ENCODE data around the gene CSAD.
"Not testable (repeated sequence)": the region's sequence is repeated elsewhere in the genome, so short reads cannot be mapped to it uniquely, and the experiment has no call there.

The CSAD gene

GRCh38 chr12:53133722-53134121 is 47.0 kb downstream of the CSAD start:
- no peak for FAIRE-seq

GRCh38 chr12:53131844-53132243 is 48.9 kb downstream of the CSAD start:
- FAIRE-seq, result no peak

DNA sequence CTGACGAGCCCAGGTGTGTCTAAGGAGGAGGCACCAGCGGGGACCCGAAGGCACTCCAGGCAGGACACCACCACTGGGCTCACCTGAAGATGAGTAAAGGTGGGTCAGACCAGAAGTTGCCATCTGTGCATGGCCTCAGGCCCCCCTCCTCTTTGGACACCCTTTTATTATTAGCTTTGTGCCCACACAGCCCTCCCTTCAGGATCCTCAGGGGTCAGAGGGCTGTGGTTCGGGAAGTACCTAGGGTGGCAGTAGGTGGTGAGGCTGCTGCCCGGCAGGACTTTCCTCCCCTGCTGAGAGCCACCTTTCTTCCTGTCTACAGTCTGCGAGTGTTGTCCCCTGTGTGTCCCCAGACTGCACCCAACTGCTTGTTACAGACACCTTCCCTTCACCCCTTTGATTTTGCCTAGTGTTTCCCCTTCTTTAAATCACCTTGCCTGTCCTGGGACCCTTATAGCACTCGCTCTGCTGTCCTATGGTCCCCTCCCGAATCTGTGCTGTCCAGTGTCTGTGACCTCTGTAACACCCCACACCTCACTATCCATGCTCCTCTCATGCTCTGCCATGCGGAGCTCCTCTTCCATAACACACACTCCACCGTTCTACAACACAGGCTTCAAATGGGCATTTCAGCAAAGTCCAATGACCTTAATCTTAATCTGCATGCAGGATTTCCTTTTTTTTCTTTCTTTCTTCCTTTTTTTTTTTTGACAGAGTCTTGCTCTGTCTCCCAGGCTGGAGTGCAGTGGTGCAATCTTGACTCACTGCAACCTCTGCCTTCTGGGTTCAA is 51.8 kb downstream of the CSAD start:
- no peak for FAIRE-seq

GRCh38 chr12:53127169-53127568 is 53.6 kb downstream of the CSAD start:
- FAIRE-seq, result no peak

DNA sequence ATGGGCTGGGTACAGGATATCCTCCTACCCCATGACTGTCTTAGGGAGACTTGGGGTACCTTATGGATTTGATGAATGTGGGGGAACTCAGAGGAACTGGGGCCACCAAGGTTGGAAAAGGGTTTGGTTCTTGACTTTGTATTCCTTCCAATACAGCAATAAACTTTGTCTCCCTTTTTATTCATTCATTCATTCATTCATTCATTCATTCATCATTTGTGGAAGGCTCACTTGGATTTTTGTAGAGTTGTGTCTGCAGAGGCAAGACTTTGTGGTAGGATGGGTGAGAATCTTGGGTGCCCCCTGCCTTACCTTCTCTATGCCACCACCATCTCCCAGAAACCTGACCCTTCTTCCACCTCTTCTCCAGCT is 56.4 kb downstream of the CSAD start:
- FAIRE-seq, result no peak

DNA sequence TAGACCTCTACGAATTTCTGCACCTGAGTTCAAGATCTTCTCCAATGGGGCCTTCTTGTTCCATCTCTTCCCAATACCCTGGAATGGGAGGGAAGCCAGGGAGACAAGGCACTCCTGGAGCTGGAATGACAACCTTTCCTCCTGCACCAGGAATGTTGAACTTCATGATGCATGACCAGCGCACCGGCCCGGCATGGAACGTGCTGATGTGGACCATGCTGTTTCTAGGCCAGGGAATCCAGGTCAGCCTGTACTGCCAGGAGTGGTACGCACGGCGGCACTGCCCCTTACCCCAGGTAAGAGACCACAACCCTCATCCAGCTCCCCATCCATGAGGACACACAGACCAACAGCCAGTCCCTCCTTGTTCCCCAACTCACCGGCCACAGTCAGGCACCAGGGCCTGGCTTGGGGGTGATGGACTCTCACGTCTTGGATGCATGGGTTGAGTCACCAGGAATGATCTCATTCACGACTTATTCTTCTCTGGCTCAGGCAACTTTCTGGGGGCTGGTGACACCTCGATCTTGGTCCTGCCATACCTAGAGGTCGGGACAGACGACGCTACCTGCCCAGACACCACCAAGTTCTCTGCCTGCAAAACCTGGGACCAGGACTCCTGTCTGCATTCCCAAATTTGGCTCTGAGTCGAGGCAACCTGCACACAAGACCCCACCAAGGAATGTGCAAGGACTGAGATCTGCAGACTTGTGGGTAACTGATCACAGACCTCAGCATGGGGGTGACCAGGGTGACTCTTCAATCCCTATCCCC is 57.0 kb downstream of the CSAD start:
- no peak for FAIRE-seq

DNA sequence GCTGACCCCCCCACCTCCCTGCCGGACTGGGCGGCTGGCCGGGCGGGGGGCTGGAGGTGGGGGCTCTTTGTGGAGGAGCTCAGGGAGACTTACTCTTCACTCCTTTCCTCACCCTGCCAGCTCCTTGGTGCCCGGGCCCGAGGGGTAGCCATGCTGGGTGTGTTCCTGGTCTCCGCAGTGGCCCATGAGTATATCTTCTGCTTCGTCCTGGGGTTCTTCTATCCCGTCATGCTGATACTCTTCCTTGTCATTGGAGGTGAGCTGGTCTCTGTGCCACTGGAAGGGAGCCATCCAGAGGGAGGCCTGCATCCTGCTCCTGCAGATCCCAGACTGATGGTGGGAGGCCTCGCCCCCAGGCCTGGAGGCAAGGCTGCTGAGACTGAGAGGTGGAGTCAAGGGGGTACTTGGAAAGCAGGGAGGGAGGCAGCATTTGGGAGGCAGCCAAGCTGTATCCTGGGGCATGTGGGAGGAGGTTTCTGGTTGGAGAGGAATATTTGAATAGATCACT is 57.7 kb downstream of the CSAD start:
- no peak for FAIRE-seq

DNA sequence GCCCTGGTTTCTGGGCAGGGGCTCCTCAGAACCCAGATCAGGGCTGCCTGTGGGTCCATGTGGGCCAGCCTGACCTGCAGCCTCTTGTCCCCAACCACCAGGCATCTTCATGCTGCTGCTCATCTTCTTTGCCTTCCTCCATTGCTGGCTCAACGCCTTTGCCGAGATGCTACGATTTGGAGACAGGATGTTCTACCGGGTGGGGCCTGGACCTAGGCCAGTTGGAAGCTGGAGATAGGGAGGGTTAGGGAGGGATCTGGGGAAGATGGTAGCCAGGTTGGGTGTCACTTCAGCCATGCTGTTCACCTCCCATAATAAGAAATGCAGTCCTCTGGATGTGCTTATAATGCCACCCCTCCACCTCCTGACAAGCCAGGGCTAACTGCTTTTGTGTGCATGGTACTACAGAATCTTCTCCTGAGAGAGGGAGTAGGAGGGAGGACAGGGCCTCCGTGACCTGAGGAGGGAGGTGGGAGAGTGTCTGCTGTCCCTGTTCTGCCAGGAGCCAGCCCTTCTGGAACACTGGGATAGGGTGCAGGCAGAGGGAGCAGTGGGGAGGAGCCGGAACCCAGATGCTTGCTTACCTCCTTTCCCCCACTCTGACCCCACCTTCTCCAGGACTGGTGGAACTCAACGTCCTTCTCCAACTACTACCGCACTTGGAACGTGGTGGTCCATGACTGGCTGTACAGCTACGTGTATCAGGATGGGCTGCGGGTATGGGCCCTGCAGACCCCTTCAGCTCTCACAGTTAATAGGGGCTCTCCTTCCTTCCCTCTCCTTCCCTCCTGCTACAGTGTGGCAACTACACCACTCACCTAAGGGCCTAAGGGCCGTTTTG is 59.8 kb downstream of the CSAD start:
- no peak for FAIRE-seq

GRCh38 chr12:53118751-53119300 is 61.9 kb downstream of the CSAD start:
- FAIRE-seq, result no peak

DNA sequence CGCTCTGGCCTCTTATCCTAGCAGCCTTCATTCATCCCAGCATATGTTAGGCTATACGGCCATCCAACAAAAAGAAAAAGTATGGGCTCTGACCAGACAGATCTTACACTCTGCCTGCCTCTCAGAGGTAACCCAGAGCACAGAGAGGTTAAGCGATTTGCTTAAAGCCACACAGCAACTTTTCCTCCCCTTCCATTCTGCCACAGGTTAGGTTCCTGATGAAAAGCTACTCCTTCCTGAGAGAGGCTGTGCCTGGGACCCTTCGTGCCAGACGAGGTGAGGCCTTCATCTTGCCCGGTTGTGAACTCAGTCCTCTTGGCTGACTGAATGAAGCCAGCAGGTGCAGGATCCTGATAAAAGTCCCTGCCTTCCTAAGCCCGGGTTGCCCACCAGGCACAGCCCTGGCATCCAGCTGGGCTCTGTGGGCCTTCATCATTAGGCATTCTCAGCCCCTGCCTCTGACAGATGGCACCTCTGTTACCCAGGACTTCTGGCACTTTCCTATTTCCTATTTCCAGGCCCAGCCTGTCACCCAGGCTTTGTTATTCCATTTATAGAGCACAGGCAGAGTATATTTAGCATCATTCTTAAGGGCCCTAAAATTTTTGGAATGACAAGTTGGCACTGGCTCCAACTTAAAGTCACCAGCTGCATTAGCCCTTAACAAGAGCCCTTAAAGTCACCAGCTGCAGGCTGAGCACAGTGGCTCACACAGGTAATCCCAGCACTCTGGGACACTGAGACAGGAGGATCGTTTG is 64.7 kb downstream of the CSAD start:
- no peak for FAIRE-seq

GRCh38 chr12:53115112-53115890 is 65.4 kb downstream of the CSAD start:
- no peak for FAIRE-seq

DNA sequence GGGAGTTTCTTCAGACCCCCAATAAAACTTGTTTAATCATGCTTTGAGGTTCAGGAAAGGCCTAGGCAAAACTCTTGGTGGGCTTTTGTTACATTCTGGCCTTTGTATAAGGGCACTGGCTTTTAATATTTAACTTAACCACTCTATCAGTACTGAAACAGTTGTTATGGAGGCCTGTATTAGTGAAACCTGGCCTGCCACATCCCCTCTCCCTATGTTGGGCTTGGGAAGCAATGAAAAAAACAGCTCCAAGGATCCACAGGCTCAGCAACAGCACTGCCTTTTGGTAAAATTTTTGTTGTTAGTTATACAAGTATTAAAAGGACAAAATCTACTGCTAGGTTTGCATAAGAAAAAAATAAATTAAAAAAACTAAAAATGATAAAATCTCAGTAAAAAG is 66.8 kb downstream of the CSAD start:
- FAIRE-seq, result no peak

GRCh38 chr12:53113136-53113705 is 67.5 kb downstream of the CSAD start:
- no peak for FAIRE-seq

- FAIRE-seq, result not testable (repeated sequence)
These were observed 68.3 kb downstream of the CSAD start for GRCh38 chr12:53112431-53112830.

Data from G401.6 (cell line).